ENCODE data around the gene HTRA3. TPM values are rescaled to one million over a fixed set of nuclear protein-coding genes. Genes with fewer than 3 reads are reported as not detected.

Gene HTRA3
- total and polyA plus RNA-seq, 2 experiments from 2014 or later, result 19.4 to 34.9 TPM

DNA sequence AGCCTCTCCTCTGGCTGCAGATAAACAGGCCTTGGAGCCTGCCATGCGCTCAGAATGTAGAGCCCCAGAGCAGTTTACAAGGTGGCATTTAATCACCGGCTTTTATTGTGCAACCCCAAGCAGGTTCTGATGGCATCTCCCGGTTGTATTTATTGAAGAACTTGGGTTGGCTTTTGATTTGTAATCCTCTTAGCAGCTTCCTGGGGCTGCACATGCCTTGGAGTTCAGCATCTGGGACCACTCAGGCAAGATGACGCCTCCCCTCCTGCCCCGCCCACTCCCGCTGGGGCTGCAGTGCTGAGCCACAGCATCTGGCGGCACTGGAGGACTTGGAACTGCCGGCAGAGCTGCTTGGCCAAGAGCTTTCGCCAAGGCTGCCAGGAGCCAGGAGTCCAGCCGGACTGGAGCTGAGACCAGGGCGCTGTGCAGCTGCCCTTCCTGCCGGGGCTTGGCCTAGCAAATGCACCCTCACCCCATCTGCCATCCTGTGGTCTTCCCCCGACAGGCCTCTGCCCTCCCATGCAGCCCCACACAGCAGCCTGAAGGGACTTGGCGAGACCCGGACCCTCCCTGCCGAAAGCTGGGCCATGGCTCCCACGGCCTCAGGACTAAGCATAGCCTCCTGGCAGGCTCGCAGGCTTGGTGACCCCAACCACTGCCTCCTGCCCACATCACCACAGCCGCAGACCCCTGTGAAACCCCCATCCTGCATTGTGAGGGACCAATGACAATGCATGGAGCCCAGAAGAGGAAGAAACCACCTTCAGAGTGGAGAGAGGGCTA is 5.4 kb downstream of the HTRA3 start:
- Histone ChIP-seq H3K4me1 (ENCODE audit: insufficient read depth) (peaks cover 51% of the 10 kb centered on the region), H3K27me3 (peaks cover 15% of the 10 kb centered on the region), H3K36me3 (replicated peaks; ENCODE audit: insufficient read depth, low read depth) (no peaks in the 10 kb centered on the region), H3K9me2 (replicated peaks; ENCODE audit: insufficient read depth) (no peaks in the 10 kb centered on the region), H3K9me3 (ENCODE audit: low read depth) (no peaks in the 10 kb centered on the region), H3K27ac (peak overlapping the region; percentile 73), H3K4me3 (no peak overlapping the region), H4K20me1 (ENCODE audit: insufficient read depth, poor library complexity, severe bottlenecking) (no peaks in the 10 kb centered on the region), H3K4me2 (peak overlapping the region; percentile 7), H3K79me2 (no peaks in the 10 kb centered on the region), H2AFZ (no peak overlapping the region)
- WGBS (ENCODE audit: low lambda C conversion rate, missing lambda C conversion rate), result 51% methylated on average over 19 of the region's 19 CpGs
- TF ChIP-seq, protein P1, sequence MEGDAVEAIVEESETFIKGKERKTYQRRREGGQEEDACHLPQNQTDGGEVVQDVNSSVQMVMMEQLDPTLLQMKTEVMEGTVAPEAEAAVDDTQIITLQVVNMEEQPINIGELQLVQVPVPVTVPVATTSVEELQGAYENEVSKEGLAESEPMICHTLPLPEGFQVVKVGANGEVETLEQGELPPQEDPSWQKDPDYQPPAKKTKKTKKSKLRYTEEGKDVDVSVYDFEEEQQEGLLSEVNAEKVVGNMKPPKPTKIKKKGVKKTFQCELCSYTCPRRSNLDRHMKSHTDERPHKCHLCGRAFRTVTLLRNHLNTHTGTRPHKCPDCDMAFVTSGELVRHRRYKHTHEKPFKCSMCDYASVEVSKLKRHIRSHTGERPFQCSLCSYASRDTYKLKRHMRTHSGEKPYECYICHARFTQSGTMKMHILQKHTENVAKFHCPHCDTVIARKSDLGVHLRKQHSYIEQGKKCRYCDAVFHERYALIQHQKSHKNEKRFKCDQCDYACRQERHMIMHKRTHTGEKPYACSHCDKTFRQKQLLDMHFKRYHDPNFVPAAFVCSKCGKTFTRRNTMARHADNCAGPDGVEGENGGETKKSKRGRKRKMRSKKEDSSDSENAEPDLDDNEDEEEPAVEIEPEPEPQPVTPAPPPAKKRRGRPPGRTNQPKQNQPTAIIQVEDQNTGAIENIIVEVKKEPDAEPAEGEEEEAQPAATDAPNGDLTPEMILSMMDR (IDR thresholded peaks at IDR 0.05; ENCODE audit: poor library complexity), result peak; percentile 47
- no peak for TF ChIP-seq EZH2 (IDR thresholded peaks at IDR 0.05; ENCODE audit: borderline replicate concordance)
- TF ChIP-seq EZH2phosphoT487 (IDR thresholded peaks at IDR 0.05; ENCODE audit: low read depth, severe bottlenecking, unreplicated experiment), result peak; percentile 54
- peak; percentile 92 for DNase-seq (ENCODE audit: low spot score)

DNA sequence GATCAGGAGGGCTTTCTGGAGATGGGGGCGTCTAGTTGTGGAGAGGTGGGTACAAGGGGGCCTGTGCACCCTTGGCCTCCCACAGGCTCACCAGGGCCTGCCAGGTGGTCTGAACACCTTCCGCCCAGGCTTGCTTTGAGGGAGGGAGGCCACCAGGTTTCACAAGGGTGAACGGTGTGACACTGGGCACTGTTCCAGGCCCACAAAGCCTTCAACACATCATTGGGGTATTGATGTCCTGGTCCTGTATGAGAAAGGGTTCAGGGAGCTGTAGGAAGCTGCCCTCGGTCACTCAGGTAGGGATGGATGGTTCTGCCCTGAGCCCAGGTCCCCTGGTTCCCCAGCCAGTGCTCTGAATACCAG is 6.0 kb downstream of the HTRA3 start:
- 78% methylated on average over 4 of the region's 4 CpGs for WGBS (ENCODE audit: low lambda C conversion rate, missing lambda C conversion rate)
- peak overlapping the region; percentile 24 for H3K27ac ChIP-seq
- H3K79me2 ChIP-seq, result no peaks in the 10 kb centered on the region

DNA sequence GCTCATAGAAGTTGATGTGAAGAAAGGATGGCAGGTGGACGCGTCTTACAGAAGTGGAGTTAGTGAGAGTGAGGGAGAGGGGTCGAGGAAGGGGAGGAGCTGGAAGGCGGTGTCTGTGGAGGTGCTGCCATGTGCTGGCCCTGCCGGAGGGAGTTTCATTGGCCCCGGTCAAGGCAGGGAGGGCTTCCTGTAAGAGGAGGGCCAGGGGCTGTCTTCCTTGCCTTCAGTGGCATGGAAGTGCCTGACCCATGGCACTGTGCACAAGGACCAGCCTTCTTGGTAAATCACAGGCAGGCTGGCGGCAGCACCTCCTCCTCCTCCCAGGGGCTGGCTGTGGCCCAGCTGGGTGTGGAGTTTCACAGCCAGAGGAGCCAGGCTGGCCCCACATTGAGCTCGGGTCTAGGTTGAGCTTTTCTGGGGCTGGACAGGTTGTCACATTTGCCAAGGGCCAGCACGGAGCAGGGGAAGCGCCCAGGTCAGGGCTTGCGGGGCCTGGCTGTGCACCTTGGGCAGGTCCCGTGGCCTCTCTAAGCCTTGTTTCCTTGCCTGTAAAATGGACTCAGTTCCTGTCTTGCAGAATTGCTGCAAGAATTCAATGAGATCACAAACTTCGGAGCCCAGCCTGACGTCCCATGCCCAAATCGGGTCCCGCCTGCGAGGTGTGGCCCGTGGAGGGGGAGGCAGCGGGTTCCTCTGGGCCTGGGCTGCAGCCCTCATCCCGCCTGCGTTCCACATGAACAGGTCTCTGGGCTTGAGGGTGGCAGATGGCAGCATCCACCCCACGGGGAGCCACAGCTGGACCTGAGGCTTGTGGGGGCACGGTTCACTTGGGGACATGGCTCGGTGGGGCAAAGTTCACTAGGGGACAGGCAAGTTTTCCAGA is 7.0 kb downstream of the HTRA3 start:
- no peak overlapping the region for H2AFZ ChIP-seq
- H3K9me2 ChIP-seq (replicated peaks; ENCODE audit: insufficient read depth), result no peaks in the 10 kb centered on the region
- H3K36me3 ChIP-seq (replicated peaks; ENCODE audit: insufficient read depth, low read depth), result no peaks in the 10 kb centered on the region
- no peak overlapping the region for H3K4me3 ChIP-seq
- H3K27ac ChIP-seq, result no peak overlapping the region
- peaks cover 45% of the 10 kb centered on the region for H3K4me1 ChIP-seq (ENCODE audit: insufficient read depth)
- 69% methylated on average over 22 of the region's 24 CpGs for WGBS (ENCODE audit: low lambda C conversion rate, missing lambda C conversion rate)
- no peaks in the 10 kb centered on the region for H3K79me2 ChIP-seq
- no peaks in the 10 kb centered on the region for H3K27me3 ChIP-seq
- no peak for TF ChIP-seq EZH2phosphoT487 (IDR thresholded peaks at IDR 0.05; ENCODE audit: low read depth, severe bottlenecking, unreplicated experiment)
- no peak for TF ChIP-seq EZH2 (IDR thresholded peaks at IDR 0.05; ENCODE audit: borderline replicate concordance)
- TF ChIP-seq, protein P1 (IDR thresholded peaks at IDR 0.05; ENCODE audit: poor library complexity), result no peak
- H3K4me2 ChIP-seq, result no peak overlapping the region
- H4K20me1 ChIP-seq (ENCODE audit: insufficient read depth, poor library complexity, severe bottlenecking), result no peaks in the 10 kb centered on the region
- H3K9me3 ChIP-seq (ENCODE audit: low read depth), result no peaks in the 10 kb centered on the region
- DNase-seq (ENCODE audit: low spot score), result no peak

More for the DNA sequence above, 6.0 kb downstream of the HTRA3 start:
- H3K27me3 ChIP-seq, result peaks cover 10% of the 10 kb centered on the region
- no peak overlapping the region for H3K4me3 ChIP-seq
- no peaks in the 10 kb centered on the region for H4K20me1 ChIP-seq (ENCODE audit: insufficient read depth, poor library complexity, severe bottlenecking)
- TF ChIP-seq EZH2 (IDR thresholded peaks at IDR 0.05; ENCODE audit: borderline replicate concordance) (no peak), EZH2phosphoT487 (IDR thresholded peaks at IDR 0.05; ENCODE audit: low read depth, severe bottlenecking, unreplicated experiment) (no peak)
- TF ChIP-seq, protein P1 (IDR thresholded peaks at IDR 0.05; ENCODE audit: poor library complexity), result no peak
- H3K9me2 ChIP-seq (replicated peaks; ENCODE audit: insufficient read depth), result no peaks in the 10 kb centered on the region
- peaks cover 45% of the 10 kb centered on the region for H3K4me1 ChIP-seq (ENCODE audit: insufficient read depth)
- H3K4me2 ChIP-seq, result no peak overlapping the region
- no peak for DNase-seq (ENCODE audit: low spot score)
- no peaks in the 10 kb centered on the region for H3K36me3 ChIP-seq (replicated peaks; ENCODE audit: insufficient read depth, low read depth)
- H3K9me3 ChIP-seq (ENCODE audit: low read depth), result no peaks in the 10 kb centered on the region
- H2AFZ ChIP-seq, result no peak overlapping the region

All from hepatocyte (in vitro differentiated cells).